K562 (cell line): ENCODE data around the gene PLOD1. TPM values are rescaled to one million over a fixed set of nuclear protein-coding genes. Genes with fewer than 3 reads are reported as not detected.

Source experiments
- ASH1L ChIP-seq: fragments of 450-650 bp; IDR thresholded peaks from 2 replicates; pipeline ENCODE4 v1.6.1; 2018; ENCODE audit warnings: borderline replicate concordance, mild to moderate bottlenecking, low read depth; ENCODE audit not compliant: partially characterized antibody
- ATF2 ChIP-seq: sonication (generic); formaldehyde crosslinking; IDR thresholded peaks from 2 replicates; pipeline ENCODE4 v1.8.1; 2022; ENCODE audit warnings: missing genetic modification reagents
- GTF2B ChIP-seq: IDR thresholded peaks from 2 replicates; pipeline ENCODE4 v1.6.1; 2011; ENCODE audit not compliant: insufficient read length; ENCODE audit errors: extremely low read depth
- PHF21A ChIP-seq: fragments of 450-650 bp; IDR thresholded peaks from 2 replicates; pipeline ENCODE4 v1.6.1; 2017; ENCODE audit warnings: low read depth, borderline replicate concordance
- RBBP5 ChIP-seq: fragments of 200-600 bp; sonication (generic); IDR thresholded peaks from 2 replicates; pipeline ENCODE4 v1.6.1; 2012; ENCODE audit warnings: borderline replicate concordance, mild to moderate bottlenecking, low read length, control low read depth, inconsistent platforms; ENCODE audit not compliant: insufficient read depth, poor library complexity, severe bottlenecking
- RERE ChIP-seq: sonication (generic); formaldehyde crosslinking; IDR thresholded peaks from 2 replicates; pipeline ENCODE4 v1.8.0; 2023; ENCODE audit warnings: missing genetic modification reagents, mild to moderate bottlenecking, borderline replicate concordance
- ZBED1 ChIP-seq: IDR thresholded peaks from 2 replicates; pipeline ENCODE4 v1.6.1; 2014
- ZKSCAN8 ChIP-seq: fragments of 200-800 bp; sonication (Bioruptor generic); IDR thresholded peaks from 2 replicates; pipeline ENCODE4 v1.6.1; 2016; ENCODE audit warnings: missing genetic modification characterization, missing compliant biosample characterization
- ZNF398 ChIP-seq: fragments of 250-450 bp; sonication (Bioruptor Pico); IDR thresholded peaks from 2 replicates; pipeline ENCODE4 v1.8.0; 2021; ENCODE audit warnings: moderate library complexity, mild to moderate bottlenecking, inconsistent platforms
- ZNF707 ChIP-seq: fragments of 250-450 bp; sonication (Bioruptor Pico); conservative IDR thresholded peaks from 2 replicates; pipeline ENCODE4 v1.8.0; 2022; ENCODE audit warnings: inconsistent platforms, mild to moderate bottlenecking, moderate library complexity
- polyA plus RNA-seq, 8 experiments: library from polyadenylated mRNA; depleted of rRNA in 4 of 8; stranded (reverse) in 5 of 8; unstranded in 3 of 8; fragments of >200 nt; fragmentation: Nextera tagmentation in 2 of 8; fragmentation: Illumina TruSeq in 1 of 8; extraction: Ambion mirVana in 2 of 8; extraction: Trizol in 1 of 8; gene quantifications; 2 replicates each; pipeline versions ENCODE4 v1.2.1 to v1.2.3, GENCODE V29; 2011 to 2014; ENCODE audit warnings: inconsistent platforms in 1 of 8, missing spikeins in 1 of 8
- total RNA-seq, 7 experiments: library from RNA; depleted of rRNA in 6 of 7; stranded (reverse); fragments of >200 nt in 6 of 7; fragmentation: Illumina TruSeq in 2 of 7; extraction: Trizol in 2 of 7; gene quantifications; 2 replicates each; pipeline versions ENCODE4 v1.2.1 to v1.2.3, GENCODE V29; 2011 to 2021; ENCODE audit warnings: low replicate concordance in 1 of 7

Gene PLOD1
- total and polyA plus RNA-seq, 9 of the 15 experiments (the other 6 are each of a cell fraction or from before 2014, with no cell fraction given) = 16.6 to 90.8 (median 52.7) TPM

GRCh38 chr1:11979851-11980675, 45.5 kb downstream of the PLOD1 start, which contains the start of gene MFN2 (continued):
- TF ChIP-seq RERE (CRISPR knock-in tag) = no peak
- TF ChIP-seq ZBED1 = peak; percentile 6; the same call in 1 of the 2 replicates
- peak; percentile 76; the same call in 1 of the 2 replicates for TF ChIP-seq PHF21A
- no peak for TF ChIP-seq ZNF707 (CRISPR knock-in tag)
- no peak for TF ChIP-seq ASH1L
- peak; percentile 98 for TF ChIP-seq RBBP5
- no peak for TF ChIP-seq GTF2B
- no peak for TF ChIP-seq ZKSCAN8 (CRISPR knock-in tag)
- TF ChIP-seq ATF2 (CRISPR knock-in tag) = no peak; the same call in 1 of the 2 replicates
- no peak for TF ChIP-seq ZNF398 (CRISPR knock-in tag)
